ENCODE results near the gene HOXD4. TPM values are rescaled to one million over a fixed set of nuclear protein-coding genes. Genes with fewer than 3 reads are reported as not detected.

HOXD4 gene
- 1.1 TPM in 1 of 2 replicates, not detected in the other for total RNA-seq (ENCODE audit: low replicate concordance)

DNA sequence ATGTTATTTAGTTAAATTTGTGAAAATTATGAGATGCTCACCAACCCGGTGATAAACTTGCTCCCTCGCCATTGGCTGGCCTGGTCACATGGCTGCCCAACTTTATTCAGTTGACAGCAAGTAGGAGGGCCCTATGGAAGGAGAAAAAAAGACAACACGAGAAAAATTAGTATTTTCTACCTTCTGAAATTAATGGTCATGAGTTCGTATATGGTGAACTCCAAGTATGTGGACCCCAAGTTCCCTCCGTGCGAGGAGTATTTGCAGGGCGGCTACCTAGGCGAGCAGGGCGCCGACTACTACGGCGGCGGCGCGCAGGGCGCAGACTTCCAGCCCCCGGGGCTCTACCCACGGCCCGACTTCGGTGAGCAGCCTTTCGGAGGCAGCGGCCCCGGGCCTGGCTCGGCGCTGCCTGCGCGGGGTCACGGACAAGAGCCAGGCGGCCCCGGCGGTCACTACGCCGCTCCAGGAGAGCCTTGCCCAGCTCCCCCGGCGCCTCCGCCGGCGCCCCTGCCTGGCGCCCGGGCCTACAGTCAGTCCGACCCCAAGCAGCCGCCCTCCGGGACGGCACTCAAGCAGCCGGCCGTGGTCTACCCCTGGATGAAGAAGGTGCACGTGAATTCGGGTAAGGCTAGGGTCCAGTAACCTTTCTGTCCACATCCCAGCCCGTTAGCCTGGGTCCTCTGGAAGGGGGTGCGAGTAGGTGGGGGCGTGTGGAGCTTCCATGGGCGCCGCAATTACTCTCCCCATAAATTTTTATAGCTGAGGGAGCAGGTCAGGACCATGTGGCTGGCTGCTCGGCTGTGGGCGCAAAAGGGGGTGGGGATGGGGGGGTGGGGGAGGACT, at the start of gene HOXD4:
HOXD4 (plus strand) TSS at position 109 of the 846 bp plus-strand sequence; CDS start at position 193, 84 bp downstream.
- peak within 1 kb of the TSS; percentile 41 for H3K4me3 ChIP-seq (ENCODE audit: low read depth, low read length)
- TF ChIP-seq, protein P1, sequence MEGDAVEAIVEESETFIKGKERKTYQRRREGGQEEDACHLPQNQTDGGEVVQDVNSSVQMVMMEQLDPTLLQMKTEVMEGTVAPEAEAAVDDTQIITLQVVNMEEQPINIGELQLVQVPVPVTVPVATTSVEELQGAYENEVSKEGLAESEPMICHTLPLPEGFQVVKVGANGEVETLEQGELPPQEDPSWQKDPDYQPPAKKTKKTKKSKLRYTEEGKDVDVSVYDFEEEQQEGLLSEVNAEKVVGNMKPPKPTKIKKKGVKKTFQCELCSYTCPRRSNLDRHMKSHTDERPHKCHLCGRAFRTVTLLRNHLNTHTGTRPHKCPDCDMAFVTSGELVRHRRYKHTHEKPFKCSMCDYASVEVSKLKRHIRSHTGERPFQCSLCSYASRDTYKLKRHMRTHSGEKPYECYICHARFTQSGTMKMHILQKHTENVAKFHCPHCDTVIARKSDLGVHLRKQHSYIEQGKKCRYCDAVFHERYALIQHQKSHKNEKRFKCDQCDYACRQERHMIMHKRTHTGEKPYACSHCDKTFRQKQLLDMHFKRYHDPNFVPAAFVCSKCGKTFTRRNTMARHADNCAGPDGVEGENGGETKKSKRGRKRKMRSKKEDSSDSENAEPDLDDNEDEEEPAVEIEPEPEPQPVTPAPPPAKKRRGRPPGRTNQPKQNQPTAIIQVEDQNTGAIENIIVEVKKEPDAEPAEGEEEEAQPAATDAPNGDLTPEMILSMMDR (IDR thresholded peaks at IDR 0.05; ENCODE audit: insufficient read depth, low read length), result no peak
- no peak for DNase-seq (ENCODE audit: low read depth)

DNA sequence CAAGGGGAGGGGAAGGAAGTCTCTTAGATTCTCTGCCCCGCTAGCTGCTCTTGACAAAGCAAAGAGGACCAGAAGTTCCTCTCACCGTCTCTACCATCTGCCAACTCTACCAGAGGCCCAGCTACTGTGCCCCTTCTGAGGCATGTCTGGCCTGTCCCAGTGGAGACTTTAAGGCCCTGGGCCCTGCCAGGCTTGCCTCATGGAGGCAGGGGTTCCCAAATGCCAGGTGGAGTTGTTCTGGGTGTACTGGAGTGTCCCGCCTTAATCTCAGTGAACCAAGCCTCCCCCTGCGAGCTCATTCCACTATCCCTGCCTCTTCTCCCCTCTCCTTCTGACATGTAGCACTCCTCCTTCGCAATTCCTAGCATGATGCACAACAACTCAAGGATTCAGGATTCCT, 49.5 kb upstream of the HOXD4 start:
- TF ChIP-seq, protein P1 (IDR thresholded peaks at IDR 0.05; ENCODE audit: insufficient read depth, low read length), result no peak
- DNase-seq (ENCODE audit: low read depth), result no peak
- H3K4me3 ChIP-seq (ENCODE audit: low read depth, low read length), result no peak overlapping the region

DNA sequence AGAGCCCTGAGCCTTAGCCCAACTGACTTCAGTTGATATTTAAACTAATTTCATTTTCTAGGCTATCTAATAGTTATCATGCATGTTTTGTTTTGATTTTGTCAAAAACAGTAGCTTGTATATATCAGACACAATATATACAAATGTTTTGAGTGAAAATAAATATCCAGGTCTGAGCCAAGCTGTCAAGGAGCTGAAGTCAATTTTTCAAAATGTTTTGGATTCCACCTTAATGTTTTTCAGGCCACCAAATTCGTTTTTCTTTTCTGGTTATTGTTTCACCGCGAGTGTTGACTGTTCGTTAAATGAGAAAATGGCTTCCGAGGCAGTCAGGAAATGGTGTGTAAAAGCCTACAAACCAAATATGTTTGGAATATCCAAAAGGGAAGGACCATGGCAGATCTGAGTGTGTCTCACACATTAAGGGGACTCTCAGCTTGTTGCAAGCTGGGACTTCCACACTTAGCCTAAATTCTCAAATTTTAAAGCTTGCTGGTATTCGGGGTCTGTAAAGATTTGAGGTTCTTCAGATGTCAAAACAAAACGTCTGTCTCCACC, 49.0 kb upstream of the HOXD4 start:
- DNase-seq (ENCODE audit: low read depth), result no peak
- no peak overlapping the region for H3K4me3 ChIP-seq (ENCODE audit: low read depth, low read length)
- TF ChIP-seq, protein P1 (IDR thresholded peaks at IDR 0.05; ENCODE audit: insufficient read depth, low read length), result no peak

DNA sequence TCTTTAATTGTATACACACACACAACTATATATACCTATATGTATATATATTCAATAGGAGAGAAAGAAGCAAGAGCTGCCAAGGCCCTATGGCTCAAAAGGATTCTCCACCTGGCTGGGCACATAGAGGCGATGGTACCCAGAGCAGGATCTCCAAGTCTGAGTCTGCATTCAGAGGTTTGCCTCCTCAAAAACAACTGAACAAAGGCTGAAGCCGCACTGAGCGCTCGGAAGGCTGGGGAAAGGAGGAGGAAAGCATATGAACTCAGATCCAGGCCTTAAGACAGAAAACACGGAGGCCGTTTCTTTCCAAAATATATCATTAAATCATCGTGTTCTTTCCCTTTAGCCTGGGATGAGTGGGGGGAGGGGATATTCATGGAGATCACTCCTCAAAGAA, 48.2 kb upstream of the HOXD4 start:
- H3K4me3 ChIP-seq (ENCODE audit: low read depth, low read length), result no peak overlapping the region
- DNase-seq (ENCODE audit: low read depth), result no peak
- TF ChIP-seq, protein P1 (IDR thresholded peaks at IDR 0.05; ENCODE audit: insufficient read depth, low read length), result no peak

DNA sequence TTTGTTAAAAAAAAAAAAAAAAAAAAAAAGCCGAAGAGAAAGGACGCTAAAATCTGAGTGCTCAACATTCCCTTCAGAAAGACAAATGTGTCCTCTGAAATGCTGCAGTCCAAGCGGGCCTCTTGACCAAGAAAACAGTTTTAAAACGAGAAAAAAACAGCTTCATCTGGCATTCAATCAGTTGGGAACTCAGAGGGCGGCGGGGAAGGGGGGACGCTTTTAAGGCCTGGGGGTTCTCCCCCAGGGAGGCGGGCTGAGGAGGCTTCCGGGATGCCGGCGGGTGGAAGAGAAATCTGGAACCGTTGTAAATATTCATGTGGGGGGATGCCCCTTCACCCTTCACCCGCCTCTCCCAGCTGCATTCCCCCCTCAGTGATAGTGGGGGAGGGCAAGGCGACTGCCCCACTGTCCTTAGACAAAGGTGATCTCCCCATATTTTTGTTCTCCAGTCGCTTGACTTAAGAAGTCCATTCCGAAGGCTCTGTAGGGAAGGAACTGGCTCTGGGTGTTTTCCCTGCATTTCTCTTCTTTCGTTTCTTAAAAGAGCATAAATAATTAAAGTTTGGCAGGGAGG, 47.5 kb upstream of the HOXD4 start:
- H3K4me3 ChIP-seq (ENCODE audit: low read depth, low read length), result no peak overlapping the region
- DNase-seq (ENCODE audit: low read depth), result no peak
- TF ChIP-seq, protein P1 (IDR thresholded peaks at IDR 0.05; ENCODE audit: insufficient read depth, low read length), result no peak

DNA sequence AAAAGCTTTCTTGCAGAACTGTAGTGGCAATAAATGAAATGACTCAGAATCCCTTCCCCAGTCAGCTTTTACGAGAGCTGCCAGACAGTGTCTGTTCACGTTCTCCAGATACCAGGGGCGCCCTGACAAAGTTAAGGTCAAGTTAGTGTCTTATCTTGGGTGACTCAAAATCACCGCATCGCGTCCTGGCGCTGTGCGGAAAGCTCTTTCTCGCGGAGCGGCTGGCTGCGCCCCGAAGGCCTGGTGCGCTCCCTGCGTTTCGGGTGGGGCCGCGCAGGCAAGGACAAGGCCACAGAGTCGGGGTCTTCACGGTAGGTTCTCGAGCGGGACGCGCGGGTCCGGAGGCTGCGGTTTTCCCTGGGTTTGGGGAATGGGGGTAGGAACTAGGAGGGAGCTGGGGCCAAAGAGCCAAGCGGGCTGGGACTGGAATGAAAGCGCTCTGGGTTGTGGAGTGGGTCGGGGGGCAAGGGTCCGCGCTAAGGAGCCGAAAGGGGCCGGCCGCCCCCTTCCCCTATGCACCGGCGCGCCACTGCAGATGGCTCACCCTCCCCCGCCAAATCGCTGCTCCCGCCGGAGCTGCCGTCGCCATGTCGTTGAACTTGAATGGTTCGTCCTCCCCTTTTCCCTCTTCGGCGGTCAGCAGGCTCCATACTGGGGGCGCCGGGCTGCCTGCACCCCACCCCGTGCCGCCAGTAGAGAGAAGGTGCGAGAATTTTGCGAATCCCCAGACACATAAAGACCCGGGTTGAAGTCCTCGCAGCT, 46.9 kb upstream of the HOXD4 start:
- DNase-seq (ENCODE audit: low read depth), result no peak
- TF ChIP-seq, protein P1 (IDR thresholded peaks at IDR 0.05; ENCODE audit: insufficient read depth, low read length), result peak; percentile 1
- H3K4me3 ChIP-seq (ENCODE audit: low read depth, low read length), result no peak overlapping the region
